ENCODE measurements around the gene NPFFR1. TPM values are rescaled to one million over a fixed set of nuclear protein-coding genes. Genes with fewer than 3 reads are reported as not detected.

NPFFR1 gene
- total and polyA plus RNA-seq, 2 experiments from 2014 or later = 0.03 to 0.05 TPM

DNA sequence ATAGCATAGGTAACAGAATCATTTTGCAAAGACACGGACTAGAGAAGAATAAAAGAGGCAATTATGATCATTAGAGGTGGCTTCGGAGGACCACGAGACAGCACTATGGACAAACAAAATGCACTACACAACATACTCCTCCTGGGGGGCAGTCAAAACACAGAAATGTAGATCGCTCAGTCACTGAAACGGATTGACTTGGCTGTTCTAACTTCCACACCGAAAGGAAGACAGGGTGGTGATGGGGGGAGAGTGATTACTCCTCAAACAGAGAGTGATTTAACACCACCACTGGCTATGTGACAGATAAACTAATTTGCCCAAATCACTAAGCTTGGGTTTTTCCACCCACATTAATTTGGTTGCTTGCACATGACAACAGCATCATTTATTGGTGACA lies 36.4 kb downstream of the NPFFR1 start:
- Mint-ChIP-seq H3K4me3 (no peak overlapping the region), H3K36me3 (ENCODE audit: low read depth) (no peaks in the 10 kb centered on the region), H3K27ac (no peak overlapping the region), H3K9me3 (no peaks in the 10 kb centered on the region), H3K4me1 (no peaks in the 10 kb centered on the region), H3K27me3 (ENCODE audit: insufficient read depth, low read depth, poor library complexity) (peaks cover 3% of the 10 kb centered on the region)
- Histone ChIP-seq H3K27me3 (ENCODE audit: insufficient read depth) (no peaks in the 10 kb centered on the region), H4K20me1 (replicated peaks; ENCODE audit: insufficient read depth) (no peaks in the 10 kb centered on the region), H3K79me2 (replicated peaks; ENCODE audit: insufficient read depth) (no peaks in the 10 kb centered on the region), H3F3A (replicated peaks; ENCODE audit: low read depth) (no peaks in the 10 kb centered on the region), H3K4me3 (no peak overlapping the region), H3K4me1 (ENCODE audit: insufficient read depth) (no peaks in the 10 kb centered on the region), H3K27ac (ENCODE audit: low read depth) (no peak overlapping the region), H3K4me2 (no peak overlapping the region), H2AFZ (no peak overlapping the region), H3K9me2 (ENCODE audit: insufficient read depth) (no peaks in the 10 kb centered on the region), H3K36me3 (ENCODE audit: insufficient read depth) (no peaks in the 10 kb centered on the region)
- ATAC-seq = no peak
- TF ChIP-seq ETS1 (IDR thresholded peaks at IDR 0.05) (no peak), STAT1 (IDR thresholded peaks at IDR 0.05; ENCODE audit: unreplicated experiment) (no peak), NANOG (IDR thresholded peaks at IDR 0.05; ENCODE audit: borderline replicate concordance) (no peak), ZNF331 (CRISPR knock-in tag; IDR thresholded peaks at IDR 0.05; ENCODE audit: low read depth) (no peak), JUNB (IDR thresholded peaks at IDR 0.05; ENCODE audit: unreplicated experiment) (no peak), ZNF114 (CRISPR knock-in tag; IDR thresholded peaks at IDR 0.05) (no peak), EZH2 (IDR thresholded peaks at IDR 0.05; ENCODE audit: low read depth, unreplicated experiment) (no peak), CREB1 (CRISPR knock-in tag; IDR thresholded peaks at IDR 0.05; ENCODE audit: low read depth) (no peak), POLR2AphosphoS5 (IDR thresholded peaks at IDR 0.05; ENCODE audit: low read depth) (no peak)
- TF ChIP-seq, protein P1, sequence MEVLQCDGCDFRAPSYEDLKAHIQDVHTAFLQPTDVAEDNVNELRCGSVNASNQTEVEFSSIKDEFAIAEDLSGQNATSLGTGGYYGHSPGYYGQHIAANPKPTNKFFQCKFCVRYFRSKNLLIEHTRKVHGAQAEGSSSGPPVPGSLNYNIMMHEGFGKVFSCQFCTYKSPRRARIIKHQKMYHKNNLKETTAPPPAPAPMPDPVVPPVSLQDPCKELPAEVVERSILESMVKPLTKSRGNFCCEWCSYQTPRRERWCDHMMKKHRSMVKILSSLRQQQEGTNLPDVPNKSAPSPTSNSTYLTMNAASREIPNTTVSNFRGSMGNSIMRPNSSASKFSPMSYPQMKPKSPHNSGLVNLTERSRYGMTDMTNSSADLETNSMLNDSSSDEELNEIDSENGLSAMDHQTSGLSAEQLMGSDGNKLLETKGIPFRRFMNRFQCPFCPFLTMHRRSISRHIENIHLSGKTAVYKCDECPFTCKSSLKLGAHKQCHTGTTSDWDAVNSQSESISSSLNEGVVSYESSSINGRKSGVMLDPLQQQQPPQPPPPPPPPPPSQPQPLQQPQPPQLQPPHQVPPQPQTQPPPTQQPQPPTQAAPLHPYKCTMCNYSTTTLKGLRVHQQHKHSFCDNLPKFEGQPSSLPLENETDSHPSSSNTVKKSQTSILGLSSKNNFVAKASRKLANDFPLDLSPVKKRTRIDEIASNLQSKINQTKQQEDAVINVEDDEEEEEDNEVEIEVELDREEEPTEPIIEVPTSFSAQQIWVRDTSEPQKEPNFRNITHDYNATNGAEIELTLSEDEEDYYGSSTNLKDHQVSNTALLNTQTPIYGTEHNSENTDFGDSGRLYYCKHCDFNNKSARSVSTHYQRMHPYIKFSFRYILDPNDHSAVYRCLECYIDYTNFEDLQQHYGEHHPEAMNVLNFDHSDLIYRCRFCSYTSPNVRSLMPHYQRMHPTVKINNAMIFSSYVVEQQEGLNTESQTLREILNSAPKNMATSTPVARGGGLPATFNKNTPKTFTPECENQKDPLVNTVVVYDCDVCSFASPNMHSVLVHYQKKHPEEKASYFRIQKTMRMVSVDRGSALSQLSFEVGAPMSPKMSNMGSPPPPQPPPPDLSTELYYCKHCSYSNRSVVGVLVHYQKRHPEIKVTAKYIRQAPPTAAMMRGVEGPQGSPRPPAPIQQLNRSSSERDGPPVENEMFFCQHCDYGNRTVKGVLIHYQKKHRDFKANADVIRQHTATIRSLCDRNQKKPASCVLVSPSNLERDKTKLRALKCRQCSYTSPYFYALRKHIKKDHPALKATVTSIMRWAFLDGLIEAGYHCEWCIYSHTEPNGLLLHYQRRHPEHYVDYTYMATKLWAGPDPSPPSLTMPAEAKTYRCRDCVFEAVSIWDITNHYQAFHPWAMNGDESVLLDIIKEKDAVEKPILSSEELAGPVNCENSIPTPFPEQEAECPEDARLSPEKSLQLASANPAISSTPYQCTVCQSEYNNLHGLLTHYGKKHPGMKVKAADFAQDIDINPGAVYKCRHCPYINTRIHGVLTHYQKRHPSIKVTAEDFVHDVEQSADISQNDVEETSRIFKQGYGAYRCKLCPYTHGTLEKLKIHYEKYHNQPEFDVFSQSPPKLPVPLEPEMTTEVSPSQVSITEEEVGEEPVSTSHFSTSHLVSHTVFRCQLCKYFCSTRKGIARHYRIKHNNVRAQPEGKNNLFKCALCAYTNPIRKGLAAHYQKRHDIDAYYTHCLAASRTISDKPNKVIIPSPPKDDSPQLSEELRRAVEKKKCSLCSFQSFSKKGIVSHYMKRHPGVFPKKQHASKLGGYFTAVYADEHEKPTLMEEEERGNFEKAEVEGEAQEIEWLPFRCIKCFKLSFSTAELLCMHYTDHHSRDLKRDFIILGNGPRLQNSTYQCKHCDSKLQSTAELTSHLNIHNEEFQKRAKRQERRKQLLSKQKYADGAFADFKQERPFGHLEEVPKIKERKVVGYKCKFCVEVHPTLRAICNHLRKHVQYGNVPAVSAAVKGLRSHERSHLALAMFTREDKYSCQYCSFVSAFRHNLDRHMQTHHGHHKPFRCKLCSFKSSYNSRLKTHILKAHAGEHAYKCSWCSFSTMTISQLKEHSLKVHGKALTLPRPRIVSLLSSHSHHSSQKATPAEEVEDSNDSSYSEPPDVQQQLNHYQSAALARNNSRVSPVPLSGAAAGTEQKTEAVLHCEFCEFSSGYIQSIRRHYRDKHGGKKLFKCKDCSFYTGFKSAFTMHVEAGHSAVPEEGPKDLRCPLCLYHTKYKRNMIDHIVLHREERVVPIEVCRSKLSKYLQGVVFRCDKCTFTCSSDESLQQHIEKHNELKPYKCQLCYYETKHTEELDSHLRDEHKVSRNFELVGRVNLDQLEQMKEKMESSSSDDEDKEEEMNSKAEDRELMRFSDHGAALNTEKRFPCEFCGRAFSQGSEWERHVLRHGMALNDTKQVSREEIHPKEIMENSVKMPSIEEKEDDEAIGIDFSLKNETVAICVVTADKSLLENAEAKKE (CRISPR knock-in tag; IDR thresholded peaks at IDR 0.05) = no peak
- TF ChIP-seq, protein P2, sequence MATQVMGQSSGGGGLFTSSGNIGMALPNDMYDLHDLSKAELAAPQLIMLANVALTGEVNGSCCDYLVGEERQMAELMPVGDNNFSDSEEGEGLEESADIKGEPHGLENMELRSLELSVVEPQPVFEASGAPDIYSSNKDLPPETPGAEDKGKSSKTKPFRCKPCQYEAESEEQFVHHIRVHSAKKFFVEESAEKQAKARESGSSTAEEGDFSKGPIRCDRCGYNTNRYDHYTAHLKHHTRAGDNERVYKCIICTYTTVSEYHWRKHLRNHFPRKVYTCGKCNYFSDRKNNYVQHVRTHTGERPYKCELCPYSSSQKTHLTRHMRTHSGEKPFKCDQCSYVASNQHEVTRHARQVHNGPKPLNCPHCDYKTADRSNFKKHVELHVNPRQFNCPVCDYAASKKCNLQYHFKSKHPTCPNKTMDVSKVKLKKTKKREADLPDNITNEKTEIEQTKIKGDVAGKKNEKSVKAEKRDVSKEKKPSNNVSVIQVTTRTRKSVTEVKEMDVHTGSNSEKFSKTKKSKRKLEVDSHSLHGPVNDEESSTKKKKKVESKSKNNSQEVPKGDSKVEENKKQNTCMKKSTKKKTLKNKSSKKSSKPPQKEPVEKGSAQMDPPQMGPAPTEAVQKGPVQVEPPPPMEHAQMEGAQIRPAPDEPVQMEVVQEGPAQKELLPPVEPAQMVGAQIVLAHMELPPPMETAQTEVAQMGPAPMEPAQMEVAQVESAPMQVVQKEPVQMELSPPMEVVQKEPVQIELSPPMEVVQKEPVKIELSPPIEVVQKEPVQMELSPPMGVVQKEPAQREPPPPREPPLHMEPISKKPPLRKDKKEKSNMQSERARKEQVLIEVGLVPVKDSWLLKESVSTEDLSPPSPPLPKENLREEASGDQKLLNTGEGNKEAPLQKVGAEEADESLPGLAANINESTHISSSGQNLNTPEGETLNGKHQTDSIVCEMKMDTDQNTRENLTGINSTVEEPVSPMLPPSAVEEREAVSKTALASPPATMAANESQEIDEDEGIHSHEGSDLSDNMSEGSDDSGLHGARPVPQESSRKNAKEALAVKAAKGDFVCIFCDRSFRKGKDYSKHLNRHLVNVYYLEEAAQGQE (IDR thresholded peaks at IDR 0.05; ENCODE audit: unreplicated experiment) = no peak
- DNase-seq (ENCODE audit: low spot score) = no peak
